Measurements from ENCODE around the gene POU2AF3.

The POU2AF3 gene

GRCh38 chr11:111305162-111305802, 6.9 kb downstream of the POU2AF3 start:
- DNase-seq (ENCODE audit: low read depth, low spot score), result no peak
- ChIA-PET CTCF (no interaction called here), POLR2A (no interaction called here)
- no peak for TF ChIP-seq CTCF (IDR thresholded peaks at IDR 0.05; ENCODE audit: insufficient read depth, low read length, missing control alignments)
- no peak overlapping the region for H3K4me3 ChIP-seq (ENCODE audit: low read depth, low read length)

GRCh38 chr11:111305876-111306275, 7.5 kb downstream of the POU2AF3 start:
- DNase-seq (ENCODE audit: low read depth, low spot score), result no peak
- H3K4me3 ChIP-seq (ENCODE audit: low read depth, low read length), result no peak overlapping the region
- POLR2A ChIA-PET, result no interaction called here
- no peak for TF ChIP-seq CTCF (IDR thresholded peaks at IDR 0.05; ENCODE audit: insufficient read depth, low read length, missing control alignments)
- CTCF ChIA-PET, result no interaction called here

GRCh38 chr11:111306321-111306720, 8.0 kb downstream of the POU2AF3 start:
- no peak for DNase-seq (ENCODE audit: low read depth, low spot score)
- ChIA-PET POLR2A (no interaction called here), CTCF (no interaction called here)
- no peak overlapping the region for H3K4me3 ChIP-seq (ENCODE audit: low read depth, low read length)
- TF ChIP-seq CTCF (IDR thresholded peaks at IDR 0.05; ENCODE audit: insufficient read depth, low read length, missing control alignments), result no peak

- ChIA-PET POLR2A (no interaction called here), CTCF (no interaction called here)
- no peak for TF ChIP-seq CTCF (IDR thresholded peaks at IDR 0.05; ENCODE audit: insufficient read depth, low read length, missing control alignments)
- no peak overlapping the region for H3K4me3 ChIP-seq (ENCODE audit: low read depth, low read length)
- no peak for DNase-seq (ENCODE audit: low read depth, low spot score)
Measured at GRCh38 chr11:111307472-111308108, 9.2 kb downstream of the POU2AF3 start.

- ChIA-PET POLR2A (no interaction called here), CTCF (no interaction called here)
- no peak for DNase-seq (ENCODE audit: low read depth, low spot score)
- no peak for TF ChIP-seq CTCF (IDR thresholded peaks at IDR 0.05; ENCODE audit: insufficient read depth, low read length, missing control alignments)
- no peak overlapping the region for H3K4me3 ChIP-seq (ENCODE audit: low read depth, low read length)
Measured at GRCh38 chr11:111308140-111308539, 9.8 kb downstream of the POU2AF3 start.

- POLR2A ChIA-PET, result no interaction called here
Measured at GRCh38 chr11:111309215-111309915, 11.0 kb downstream of the POU2AF3 start.

More at GRCh38 chr11:111309215-111309915, 11.0 kb downstream of the POU2AF3 start:
- no peak for DNase-seq (ENCODE audit: low read depth, low spot score)
- CTCF ChIA-PET, result no interaction called here
- H3K4me3 ChIP-seq (ENCODE audit: low read depth, low read length), result no peak overlapping the region
- no peak for TF ChIP-seq CTCF (IDR thresholded peaks at IDR 0.05; ENCODE audit: insufficient read depth, low read length, missing control alignments)
